ENCODE measurements around the gene PPM1L.
"Not testable (repeated sequence)": the region's sequence is repeated elsewhere in the genome, so short reads cannot be mapped to it uniquely, and the experiment has no call there.

Gene PPM1L

DNA sequence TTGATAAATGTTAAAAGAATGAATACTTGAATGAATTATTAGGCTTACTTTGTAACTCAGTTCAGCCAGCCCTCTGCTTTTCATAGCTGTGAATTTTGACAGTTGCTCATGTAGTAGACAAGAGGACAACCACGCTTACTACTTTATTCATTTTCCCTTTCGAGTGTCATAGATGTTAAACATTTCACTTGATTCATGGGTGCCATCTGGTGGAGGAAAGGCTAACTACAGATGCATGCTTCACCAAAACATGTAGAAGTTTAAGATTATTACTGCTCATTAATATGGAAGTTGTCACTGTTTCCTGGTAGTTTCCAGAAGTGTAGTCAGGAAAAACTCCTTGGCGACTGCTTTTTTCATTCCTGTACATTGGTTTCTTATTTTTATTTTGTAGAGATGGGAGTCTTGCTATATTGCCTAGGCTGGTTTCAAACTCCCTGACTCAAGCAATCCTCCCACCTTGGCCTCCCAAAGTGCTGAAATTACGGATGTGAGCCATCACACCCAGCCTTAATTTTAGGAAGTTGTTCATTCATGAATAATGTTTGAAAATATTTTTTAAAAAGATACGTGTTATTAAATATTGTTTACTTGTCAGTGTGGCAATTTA lies 186.0 kb downstream of the PPM1L start:
- no peak for DNase-seq

DNA sequence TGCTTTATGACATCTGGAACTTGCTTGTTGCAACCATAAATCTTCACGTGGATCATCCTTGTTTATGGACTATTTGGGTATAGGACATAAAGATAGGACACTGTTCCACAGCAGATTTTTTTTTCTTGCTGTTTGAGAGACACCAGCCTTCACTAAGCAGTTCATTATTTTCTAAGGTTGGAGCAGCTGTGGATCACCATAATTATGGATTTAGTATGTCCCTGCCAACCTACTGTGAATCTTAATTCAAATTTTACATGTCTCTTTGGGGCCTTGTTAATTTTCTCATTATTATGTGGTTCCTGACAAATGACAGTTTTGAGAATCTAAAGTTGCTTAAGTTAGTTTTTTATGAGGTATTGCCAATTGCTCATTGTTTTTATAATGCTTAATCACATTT lies 188.0 kb downstream of the PPM1L start:
- no peak for DNase-seq

DNA sequence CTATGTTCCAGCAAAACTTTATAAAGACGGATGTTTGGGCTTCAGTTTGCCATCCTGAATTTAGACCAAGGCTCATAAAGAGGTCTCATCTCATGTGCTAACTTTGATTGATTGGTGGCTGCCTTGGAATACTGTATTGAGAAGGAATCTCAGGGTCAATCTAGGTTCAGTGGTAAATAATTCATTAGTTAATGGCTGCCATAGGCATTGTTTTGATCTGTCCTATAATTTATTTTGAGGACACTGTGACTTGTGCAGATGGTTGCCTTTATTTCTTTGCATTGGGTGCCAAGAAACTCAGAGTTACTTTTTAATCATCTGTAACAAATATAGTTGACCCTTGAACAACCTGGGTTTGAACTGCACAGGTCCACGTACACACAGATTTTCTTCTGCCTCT lies 189.3 kb downstream of the PPM1L start:
- no peak for DNase-seq

DNA sequence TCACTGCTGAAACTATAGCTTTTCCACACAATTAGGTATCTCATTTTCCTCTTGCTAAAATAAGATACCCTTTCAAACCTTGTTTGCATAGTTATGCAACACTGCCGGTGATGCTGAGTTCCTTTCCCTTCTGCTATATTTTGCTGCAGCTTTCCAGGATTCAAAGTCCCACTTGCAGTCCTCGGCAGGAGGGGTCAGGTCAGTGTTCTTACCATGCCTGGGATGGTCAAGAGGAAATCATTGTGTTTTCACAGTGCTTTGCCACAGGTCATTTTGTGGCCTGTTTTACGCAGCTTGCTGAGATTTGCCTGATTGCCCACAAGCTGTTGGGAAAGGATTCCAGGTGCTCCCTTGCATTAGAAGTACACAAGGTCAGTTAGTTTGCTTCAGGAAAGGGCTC lies 192.2 kb downstream of the PPM1L start:
- DNase-seq, result no peak

DNA sequence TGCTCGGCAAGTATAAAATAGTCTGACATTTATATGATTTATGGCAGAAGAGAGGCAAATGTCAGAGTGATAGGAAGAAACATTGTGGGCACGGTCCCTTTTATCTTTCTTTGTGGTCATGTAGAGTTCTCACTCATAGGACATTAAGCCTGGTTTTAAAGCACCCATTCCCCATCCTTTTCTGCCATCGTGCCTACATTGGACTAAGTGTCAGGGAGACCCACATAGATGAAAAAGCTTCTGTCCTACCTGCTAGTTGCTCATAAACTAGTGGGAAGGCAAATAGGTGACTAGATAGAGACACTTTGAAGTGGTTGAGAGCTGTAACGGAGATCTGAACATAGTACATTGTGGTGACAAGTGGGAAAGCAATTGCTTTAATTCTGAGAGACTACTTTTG lies 193.4 kb downstream of the PPM1L start:
- no peak for DNase-seq

DNA sequence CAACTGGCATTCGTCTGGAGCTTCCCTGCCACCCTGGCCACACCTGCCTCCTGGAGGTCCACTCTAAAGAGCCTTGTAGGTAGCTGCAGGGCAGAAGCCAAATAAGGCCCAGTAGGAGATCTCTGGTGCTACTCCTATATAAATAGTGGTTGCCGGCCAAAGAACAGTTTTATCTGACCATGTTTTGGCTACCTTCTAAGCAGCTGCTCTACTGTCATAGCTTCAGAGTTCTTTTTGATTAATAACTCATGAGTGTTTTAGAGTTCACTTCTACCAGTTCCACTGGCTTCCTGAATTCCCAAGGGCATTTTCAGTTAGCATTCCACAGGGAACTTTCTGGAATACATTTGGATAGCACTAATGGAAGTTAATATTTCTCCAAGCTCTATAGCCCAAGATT lies 194.5 kb downstream of the PPM1L start:
- no peak for DNase-seq

DNA sequence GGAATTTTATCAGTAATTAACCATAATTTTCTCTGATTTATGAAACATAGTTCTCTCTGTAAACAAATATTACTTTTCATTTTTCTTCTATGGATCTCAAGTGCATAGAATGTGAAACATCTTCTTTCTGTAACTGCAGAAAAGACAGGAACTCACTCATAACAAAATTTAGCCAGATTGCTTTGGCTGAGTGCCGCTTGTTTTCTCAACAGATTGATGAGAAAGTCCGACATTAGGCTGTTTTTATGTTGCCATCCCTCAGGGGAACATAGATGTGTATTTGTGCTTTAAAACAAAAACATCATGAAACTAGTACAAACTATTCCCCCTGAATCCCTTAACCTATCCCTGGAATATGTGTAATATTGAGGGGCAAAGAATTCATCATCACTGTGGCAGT lies 194.9 kb downstream of the PPM1L start:
- no peak for DNase-seq

DNA sequence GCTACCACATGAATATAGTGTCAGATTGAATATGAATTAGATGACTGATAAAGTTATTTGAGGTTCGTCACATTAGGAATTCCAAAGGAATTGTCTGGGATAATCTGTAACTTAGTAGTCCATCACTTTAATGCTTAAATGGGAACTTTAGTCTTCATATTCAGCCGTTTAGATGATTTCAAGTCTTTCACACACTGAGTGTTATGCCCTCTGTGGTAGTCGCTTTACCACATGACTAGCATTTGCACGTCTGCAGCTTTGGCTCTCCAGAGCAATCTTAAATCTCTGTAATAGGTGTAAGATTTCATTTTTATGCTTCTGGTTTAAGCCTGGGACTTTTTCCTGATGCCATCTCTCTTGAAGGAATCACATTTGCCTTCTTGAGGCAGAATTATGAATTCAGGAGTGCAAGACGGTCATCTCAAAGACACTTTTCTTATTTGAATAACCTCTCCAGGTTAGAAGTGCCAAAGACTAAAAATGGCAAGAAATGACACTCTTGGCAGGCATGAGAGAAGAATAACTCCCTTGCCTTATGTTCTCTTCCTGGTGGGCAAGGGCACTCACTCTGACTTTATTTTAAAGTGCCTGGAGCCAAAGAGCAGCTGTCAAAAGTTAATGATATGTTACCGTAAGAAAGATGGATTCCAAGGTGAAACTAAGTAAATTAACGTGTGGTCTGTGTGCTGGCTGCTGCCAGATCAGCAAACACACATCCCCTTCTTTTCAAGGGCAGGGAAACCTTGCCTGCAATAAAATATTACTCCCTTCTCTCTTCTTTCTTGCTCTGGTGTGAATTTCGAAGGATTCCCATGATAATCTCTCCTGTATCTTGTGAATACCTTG lies 195.8 kb downstream of the PPM1L start:
- DNase-seq, result no peak

DNA sequence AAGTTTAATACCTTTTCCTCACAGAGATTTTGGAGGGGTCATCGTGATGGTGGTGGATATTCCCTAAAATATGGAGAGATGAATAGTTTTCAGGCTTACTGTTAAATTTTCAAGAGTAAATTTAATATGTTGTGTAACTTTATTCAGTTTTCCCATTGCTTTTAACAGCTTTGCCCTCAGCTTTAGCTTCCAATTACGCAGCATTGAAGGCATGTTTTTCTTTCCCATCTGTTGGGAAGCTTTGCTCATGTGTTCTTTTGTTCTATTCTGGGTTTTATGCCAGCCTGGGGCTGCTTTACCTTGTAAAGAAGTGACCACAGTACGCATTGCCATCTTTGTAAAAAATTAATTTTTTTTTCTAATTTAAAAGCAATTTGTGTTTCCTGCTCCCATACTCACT lies 197.7 kb downstream of the PPM1L start:
- DNase-seq, result no peak

DNA sequence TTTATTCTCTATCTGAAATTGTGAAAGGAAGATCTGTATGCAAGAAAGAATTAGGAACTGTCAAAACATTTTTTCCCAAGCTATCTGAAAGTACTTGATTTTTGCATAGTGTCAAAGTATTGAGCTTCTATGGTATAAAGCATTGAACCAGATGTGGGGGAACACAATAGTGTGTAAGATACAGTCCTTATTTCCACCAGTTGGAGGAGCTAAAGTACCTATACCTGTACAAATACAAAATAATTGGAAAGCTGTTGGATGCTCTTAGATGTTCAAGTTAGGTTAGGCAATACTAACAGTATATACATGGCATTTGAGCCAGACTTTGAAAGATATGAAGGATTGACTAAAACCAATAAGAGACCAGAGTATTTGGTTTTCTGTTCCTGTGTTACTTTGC lies 200.8 kb downstream of the PPM1L start:
- DNase-seq, result no peak

DNA sequence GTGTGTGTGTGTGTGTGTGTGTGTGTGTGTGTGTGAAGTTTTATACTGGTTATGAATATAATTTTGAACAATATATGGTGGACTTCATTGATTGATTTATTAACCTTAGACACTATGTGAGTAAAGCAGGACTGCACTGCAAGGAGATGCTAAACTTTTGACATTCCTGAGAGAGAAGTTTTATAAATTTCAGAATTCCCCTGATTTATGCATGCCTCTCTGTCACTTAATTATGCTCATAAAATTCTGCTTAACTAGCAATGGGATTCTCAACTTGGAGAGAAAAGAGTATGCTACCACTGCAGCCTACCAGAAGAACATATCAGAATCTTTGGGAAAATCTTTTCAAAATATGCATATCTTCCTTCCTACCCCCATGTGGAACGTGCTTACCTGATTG lies 204.5 kb downstream of the PPM1L start:
- DNase-seq, result no peak

DNA sequence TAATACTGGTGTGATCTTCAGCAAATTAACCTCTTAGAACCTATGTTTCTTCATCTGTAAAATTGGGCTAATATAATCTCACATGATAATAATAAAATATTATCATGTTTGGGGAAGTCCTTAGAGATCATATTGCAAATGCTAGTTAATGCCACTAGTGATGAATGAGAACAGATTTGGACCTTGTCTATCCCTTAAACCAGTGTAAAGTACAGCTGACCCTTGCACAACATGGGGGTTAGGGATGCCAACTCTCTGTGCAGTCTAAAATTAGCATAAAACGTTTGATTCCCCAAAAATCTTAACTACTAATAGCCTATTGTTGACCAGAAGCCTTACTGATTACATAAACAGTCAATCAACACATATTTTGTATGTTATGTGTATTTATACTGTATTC lies 207.9 kb downstream of the PPM1L start:
- no peak for DNase-seq

DNA sequence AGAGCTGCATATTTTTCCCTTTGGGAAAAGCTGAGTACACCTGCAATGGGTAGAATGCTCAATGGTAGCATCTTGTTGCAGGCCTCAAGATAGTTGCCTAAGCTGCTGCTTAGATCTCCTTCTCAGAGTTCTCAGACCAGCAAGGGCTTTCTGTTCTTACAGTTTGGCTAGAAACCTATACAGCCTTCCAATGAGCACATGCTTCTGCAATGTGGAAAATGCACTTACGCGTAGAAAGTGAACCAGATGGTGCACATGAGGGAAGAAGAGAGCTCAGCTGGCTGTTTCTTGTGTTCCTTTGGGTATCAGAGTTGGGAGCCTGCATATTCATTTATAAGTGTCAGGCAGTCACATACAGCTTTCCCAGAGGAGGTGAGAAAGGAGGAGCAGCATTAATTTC lies 212.7 kb downstream of the PPM1L start:
- no peak for DNase-seq

DNA sequence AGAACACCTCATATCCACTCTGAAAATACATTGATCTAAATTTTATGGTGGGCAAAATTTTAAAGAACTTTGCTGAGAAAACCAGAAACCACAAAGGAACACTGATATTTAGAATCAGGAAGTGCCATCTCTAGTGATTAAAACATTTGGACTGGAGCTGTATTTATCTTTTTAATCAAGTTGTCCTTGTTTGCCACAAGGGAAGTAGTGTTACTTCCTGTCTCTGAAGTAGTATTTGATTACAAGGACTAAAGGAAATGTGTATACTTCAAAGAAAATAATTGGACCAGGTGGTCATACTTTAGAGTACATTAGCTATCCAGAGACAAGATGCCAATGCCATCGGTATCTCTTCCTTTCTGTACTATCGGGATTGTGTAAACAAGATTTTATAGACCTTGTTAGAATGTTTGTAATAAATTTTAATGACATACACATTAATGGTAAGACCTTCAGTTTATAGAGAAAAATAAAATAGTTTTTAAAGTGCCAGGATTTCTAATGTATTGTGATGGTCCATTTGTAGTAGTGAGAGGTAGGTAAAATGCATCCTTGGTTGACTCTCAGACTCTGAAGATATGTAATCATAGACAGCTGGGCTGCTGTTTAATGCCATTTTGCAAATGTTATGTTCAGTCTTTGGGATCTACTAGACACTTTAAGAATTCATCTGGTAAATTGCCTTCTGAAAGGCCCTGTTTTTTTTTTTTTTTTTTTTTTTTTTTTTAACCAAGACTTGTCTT lies 217.2 kb downstream of the PPM1L start:
- DNase-seq, result no peak

DNA sequence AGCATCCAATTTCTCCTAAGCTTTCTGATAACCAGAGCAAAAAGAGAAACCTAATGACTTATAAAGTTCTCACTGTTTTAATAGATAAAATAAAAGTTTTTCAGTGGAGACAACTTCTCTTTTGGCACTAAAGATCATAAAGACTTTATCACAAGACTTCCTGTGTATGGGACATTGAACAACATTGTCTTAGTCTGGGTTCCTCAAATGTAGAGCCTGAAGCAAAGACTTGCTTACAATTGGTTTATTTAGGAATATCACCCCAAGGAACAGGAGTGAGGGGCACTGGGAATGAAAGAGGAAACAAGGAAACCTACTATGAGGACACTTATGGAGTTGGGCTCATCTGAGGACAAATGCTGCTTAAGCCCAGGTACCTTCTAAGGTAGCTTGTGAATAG lies 221.7 kb downstream of the PPM1L start:
- no peak for DNase-seq

DNA sequence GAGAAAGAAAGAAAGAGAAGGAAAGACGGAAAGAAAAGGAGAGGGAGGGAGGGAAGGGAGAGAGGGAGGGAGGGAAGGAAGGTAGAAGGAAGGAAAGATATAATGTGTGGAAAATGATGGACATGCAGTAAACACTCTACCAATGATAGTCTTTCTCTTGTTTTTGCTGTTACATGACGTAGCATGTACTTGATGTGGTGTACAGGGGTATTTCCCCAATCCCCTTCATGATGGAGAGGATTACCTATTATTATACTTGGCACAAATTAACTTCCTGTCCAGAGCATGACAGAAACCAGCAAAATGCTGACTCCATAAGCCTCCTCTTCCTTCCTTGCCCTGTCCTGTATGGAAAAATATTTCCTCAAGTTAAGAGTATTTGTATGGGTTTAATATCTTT lies 224.7 kb downstream of the PPM1L start:
- no peak for DNase-seq

DNA sequence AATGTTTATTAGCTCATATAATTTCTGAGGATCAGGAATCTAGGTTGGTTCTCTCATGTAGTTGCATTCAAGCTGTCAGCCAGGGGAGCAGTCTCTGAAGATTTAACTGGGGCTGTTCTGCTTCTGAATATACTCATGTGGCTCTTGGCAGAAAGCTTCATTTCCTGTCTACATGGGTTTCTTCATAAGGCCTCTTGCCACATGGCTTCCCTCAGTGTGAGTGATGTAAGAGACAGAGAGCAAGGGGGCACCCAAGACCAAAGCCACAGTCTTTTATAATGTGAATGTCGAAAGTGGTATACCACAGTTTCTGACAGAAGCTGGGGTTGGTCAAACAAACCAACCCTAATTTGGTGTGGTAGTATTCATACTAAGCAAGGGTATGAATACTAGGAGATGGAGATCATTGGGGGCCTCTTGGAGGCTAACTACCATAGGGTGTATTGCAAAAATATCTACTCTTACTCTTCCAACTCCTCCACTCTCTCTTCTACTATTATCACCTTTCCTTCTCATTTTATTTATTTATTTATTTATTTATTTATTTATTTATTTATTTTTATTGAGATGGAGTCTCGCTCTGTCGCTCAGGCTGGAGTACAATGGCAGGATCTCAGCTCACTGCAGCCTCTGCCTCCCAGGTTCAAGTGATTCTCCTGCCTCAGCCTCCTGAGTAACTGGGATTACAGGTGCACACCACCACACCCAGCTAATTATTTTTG lies 225.3 kb downstream of the PPM1L start:
- DNase-seq, result no peak

DNA sequence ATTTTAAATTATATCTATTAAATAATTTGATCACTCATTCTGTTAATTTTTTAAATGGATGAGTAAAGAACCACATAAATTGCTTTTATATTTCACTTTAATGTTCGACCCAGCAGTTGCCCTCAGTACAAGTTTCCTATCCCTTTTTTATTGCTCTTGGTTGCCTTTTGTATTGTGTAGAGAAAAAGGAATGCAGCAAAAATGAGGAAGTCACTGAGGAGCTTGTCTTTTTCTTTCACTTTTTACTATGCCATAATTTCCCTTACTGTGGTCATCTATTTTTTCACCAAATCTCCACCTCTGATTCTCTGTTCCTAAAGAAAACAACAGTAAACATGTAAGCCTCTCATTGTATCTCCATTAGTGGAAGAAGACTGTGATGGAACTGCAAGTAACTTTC lies 226.5 kb downstream of the PPM1L start:
- DNase-seq, result no peak

DNA sequence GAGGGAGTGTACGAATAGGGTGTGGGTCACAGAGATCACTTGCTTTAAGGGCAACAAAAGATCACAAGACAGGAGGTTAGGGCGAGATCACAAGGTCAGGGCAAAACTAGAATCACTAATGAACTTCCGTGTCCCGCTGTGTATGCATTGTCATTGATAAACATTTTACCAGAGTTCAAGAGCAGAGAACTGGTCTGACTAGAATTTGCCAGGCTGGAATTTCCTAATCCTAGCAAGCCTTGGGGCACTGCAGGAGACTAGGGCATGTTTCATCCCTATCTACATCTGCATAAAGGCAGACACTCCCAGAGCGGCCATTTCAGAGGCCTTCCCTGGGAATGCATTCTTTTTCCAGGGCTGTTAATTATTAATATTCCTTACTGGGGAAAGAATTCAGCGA lies 227.9 kb downstream of the PPM1L start:
- DNase-seq, result not testable (repeated sequence)

DNA sequence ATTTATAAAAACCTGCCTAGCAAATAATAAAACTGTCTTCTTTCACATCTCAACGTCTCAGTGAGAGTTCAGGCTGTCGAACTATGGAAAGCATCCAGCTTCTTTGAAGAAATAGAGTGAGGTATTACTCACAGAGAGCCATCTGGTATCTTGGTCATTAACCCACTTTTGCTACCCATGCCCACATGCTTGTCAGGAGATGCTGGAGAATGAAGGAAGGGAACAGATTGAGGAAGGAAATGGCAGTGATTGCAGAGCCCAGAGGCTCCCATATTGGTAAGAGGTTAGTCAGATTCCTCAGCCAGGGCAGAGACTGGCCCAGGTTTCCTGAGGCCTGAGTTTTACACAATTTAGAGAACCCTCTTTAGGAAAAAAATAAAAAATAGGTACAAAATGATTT lies 230.0 kb downstream of the PPM1L start:
- DNase-seq, result no peak

DNA sequence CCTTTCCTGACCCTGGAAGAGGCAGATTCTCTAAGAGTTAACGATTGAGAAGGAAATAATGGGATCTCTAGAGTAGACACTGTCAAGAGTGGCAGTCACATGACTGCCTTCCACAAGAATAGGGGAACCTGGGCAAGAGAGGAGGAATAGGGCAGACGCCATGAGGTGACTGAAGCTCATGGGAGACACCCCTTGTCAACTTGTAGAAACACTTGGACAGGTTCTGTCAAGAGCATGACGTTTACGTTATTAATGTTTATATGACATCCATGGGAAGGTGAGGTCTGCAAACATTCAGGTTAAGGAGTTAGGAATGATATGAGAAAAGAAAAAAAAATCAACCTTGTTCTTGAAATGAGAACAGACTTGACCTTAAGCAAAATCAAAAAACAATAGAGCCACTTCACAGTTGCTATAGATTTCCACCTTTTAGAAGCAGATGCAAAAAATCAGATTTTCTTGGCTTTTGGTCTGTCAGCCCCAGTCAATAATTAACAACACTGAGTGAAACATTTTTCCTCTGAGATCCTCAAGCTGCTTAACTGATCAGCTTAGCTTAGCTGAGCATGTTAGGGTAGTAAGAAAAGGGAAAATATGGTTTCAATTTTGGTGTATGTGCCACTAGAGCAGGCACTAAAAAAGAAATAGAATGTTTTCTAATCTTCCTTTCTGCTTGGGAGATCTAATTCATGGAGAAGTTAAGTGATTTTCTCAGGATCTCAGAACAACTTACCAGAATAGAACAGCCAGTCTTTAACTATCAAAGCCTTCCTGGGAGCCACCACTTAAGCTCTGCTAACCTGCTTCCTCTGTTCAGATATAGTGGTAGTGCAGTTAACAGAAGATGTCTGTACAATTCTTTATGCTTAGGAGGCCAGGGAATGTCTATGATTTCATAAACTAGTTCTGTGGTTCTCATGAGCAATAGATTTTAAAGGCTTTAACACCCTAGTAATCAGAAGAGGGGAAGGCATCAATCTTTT lies 232.2 kb downstream of the PPM1L start:
- no peak for DNase-seq

DNA sequence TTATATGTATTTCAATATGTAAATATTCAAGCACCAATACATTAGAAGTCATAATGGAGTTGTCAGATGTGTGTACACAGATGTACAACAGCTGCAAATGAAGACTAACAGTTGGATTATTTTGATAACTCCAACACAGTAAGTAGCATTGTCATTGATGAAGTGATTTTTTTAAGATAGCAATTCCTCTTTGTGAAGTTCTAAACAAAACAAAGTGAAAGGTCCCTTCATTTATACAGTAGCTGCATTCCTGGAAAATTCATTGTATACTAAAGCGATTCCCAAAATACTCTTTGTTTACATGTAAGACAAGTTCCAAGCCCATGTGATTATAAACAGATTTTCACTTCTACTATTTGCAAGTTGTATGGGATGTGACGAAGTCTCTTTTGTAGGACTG lies 234.4 kb downstream of the PPM1L start:
- DNase-seq, result no peak

Data from GOT3 (cell line).